NCI-H82 treated with DMSO at 0.1 percent for 48 hours (cell line): ENCODE data around the gene HSPA9.

Experiments
- DNase-seq: peaks from one replicate; lab custom pipeline; 2025; ENCODE audit not compliant: unreplicated experiment; lab: John Stamatoyannopoulos, UW

HSPA9 gene

DNA sequence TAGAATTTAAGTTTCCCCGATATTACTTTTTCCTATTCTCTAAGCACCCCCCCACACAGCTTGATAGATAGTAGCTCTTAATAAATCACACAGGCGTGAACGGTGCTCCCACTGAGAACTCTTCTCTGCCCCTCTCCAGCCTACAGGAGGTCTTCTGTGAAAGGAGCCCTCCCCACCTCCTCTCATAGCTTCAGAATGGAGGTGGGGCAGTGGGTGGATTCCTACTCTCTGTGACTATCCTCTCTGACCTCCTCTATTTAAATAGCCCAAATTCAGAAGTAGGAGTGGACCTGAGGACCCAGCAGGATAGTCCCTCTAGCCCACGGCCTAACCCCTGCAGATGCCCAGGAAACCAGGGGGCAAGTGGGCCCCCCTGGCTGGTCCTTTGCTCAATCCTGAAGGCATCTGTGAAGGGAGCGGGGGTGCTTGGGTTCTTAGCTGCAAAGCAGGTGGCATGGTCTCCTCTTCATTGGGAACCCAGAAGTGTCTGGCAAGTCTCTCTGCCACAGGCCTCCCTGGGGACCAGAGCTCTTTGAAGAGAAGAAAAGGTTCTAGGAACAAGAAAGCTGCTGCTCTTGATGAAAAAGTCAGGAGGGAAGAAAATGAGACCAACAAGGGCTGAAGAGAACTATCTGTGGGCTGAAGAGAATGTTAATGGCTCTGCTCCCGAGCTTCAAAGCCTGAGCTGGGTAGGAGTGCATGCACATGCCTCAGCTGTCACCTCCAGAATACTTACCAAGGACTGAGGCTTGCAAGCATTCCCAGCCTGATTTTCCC is 21.1 kb upstream of the HSPA9 start:
- DNase-seq: no peak

DNA sequence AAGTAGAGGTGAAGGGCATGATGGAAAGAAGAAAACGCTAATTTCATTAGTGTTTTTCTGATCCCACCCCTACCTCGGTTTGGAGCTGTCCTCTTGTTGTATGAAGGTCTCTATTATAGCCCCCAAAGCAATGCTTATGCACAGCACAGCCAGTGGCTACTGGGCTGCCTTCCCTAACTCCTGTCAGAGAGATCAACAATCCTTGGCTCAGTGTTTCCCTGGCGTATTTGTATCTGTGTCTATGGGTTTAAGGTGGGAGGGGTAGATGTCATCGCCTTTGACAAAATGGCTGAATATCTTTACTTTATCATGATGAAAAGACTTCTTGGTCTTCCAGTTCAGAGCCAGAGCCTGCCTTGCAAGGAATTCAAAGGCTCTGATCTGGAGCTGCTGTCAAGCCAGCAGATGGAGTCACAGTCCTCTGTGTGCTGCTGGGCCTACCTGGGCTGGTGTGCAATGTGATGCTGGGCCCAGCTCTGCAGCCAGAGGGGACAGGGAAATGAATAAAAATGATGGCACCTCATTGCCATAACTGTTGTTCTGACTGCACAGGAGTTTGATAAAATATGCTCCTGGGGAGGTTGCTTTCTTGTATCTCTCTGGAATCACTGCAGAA is 20.1 kb upstream of the HSPA9 start:
- DNase-seq: no peak

- DNase-seq: no peak
Measured at GRCh38 chr5:138594305-138595058, 19.3 kb upstream of the HSPA9 start.

DNA sequence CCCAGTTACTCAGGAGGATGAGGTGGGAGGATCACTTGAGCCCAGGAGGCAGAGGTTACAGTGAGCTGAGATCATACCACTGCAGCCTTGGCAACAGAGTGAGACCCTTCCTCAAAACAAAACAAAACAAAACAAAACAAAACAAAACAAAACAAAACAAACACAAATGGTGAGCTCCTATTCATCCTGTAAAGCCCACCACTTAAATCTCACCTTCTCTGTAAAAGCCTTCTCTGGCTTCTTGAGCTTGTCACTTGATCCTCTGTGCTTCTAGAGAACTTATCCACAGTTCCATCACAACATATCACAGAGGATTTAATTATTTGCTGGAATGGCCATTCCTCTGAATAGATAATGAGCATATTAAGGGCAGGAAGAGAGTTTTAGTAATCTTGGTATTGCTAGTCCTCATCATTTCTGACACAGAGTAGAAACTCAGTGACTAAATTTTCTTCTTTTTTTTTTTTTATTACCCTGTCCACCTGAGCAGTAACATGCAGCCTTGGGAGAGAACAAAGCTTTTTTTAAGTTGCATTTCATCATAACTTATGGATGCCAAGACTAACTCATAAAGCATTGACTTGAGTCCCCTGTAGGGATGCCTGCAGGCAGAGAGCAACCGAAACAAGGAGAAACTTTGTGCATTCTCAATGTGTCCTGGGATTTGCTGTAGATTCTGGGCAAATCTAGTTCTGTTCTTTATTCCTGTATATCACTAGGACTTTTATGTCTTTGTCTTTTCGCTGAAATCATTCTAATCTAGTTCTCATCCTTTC is 13.0 kb upstream of the HSPA9 start:
- no peak for DNase-seq

DNA sequence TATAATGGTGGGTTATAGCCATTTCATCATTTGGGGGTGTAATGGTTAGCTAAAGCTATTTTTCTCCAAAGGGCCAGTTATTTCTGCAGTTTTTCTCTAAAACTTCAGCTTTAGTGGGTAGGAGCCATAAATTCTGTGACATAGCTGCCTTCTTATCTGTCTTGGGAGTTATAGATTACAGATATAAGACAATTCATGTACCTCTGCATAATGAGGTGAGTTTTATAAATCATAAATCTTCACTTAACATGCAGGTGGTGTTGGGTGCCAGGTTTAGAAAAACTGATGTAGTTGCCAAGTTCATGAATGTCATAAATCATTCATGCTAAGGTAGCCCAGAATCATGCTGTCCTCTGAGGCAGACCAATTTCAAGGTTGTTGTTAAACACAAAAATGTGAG is 10.0 kb upstream of the HSPA9 start:
- no peak for DNase-seq

DNA sequence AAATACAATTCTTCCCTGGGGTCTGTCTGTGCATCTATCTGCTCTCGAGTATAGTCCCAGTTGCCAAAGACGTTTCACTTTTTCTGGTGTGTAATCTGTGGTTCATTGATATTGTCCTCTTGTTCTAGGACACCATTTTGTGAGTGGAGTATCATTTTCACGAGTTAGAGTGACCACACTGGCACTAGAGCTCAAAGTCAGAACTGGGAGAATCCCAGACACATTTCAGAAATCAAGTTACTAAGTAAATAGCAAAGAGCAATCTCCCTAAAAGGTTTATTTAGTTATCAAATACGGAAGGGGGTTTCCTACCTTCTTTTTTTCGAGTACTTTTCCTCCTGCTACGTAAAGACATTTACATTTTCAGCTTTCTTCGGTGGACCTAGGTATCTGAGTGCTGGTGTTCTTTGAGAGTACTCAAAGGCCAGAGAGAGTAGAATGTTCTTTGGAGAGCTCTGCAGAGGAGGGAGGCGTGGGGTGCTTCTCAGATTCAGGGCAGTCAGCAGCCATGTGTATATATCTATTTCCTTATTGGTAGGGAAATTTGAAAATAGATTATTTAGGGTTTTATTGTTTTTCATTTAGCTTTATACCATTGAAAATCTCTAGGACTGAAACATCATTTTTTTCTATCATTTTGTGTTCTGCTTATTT is 8.9 kb upstream of the HSPA9 start:
- DNase-seq: no peak

- no peak for DNase-seq
Measured at GRCh38 chr5:138582959-138583358, 7.8 kb upstream of the HSPA9 start.

DNA sequence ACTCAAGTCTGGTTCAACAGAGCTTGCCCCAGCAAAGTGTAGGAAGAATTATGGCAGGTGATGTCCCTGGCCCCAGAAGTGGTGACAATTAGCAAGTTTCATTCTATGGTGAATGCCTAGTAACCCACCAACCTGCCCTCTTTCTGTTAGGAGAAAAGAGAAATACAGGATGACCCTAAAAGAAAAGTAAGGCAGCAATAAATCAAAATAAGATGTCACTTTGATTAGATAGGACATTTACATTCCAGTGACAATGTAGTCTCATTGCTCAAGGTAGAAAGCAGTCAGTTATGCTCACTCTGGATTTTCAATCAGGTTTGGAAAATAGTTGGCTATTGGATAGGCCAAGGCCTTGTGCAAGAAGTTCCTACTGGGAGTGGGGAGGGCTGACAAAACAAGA is 5.6 kb upstream of the HSPA9 start:
- DNase-seq: no peak

- no peak for DNase-seq
Measured at GRCh38 chr5:138580001-138580400, 4.8 kb upstream of the HSPA9 start.

- DNase-seq: no peak
Measured at GRCh38 chr5:138579517-138579863, 4.3 kb upstream of the HSPA9 start.

DNA sequence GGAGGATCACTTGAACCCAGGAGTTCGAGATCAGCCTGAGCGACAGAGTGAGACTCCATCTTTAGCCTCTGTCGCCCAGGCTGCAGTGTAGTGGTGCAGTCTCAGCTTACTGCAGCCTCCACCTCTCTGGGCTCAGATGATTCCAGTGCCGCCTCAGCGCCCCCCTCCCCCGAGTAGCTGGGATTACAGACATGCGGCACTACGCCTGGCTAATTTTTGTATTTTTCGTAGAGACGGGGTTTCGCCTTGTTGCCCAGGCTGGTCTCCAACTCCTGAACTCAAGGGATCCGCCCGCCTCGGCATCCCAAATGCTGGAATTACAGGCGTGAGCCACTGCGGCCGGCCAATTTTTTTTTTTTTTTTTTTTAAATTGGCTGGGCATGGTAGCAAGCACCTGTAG is 2.3 kb upstream of the HSPA9 start:
- no peak for DNase-seq

DNA sequence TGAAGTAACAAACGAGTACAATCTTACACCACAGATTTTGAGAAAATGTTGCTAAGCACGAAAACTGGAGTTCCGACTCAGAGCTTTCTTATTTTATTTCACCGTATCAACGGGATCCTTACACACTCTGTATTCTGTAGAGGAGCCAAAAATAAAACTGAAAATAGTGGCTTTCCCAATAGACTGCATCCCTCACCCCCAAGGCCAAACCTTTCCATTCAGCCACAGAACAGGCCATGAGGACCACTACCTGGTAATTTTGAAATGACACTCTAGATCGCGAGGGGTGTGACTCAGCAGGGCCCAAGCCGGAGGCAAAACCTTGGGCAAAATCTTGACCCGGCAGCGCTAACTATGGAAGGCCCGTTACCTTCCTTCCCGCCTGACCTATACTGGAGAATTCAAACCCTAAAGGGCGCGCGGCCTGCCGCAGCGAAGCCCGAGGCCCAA is 432 bp downstream of the HSPA9 start:
- no peak for DNase-seq

- no peak for DNase-seq
Measured at GRCh38 chr5:138573949-138574670, 1.1 kb downstream of the HSPA9 start.

DNA sequence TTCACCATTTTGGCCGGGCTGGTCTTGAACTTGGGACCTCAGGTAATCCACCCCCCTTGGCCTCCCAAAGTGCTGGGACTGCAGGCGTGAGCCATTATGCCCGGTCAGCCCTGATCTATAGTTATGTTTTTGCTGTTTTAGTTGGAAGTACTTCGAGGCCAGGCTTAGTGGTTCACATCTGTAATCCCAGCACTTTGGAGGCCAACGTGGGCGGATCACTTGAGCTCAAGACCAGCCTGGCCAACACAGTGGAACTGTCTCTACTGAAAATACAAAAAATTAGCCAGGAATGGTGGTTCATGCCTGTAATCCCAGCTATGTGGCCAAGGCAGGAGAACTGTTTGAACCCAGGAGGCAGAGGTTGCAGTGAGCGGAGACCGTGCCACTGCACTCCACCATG is 2.0 kb downstream of the HSPA9 start:
- no peak for DNase-seq

DNA sequence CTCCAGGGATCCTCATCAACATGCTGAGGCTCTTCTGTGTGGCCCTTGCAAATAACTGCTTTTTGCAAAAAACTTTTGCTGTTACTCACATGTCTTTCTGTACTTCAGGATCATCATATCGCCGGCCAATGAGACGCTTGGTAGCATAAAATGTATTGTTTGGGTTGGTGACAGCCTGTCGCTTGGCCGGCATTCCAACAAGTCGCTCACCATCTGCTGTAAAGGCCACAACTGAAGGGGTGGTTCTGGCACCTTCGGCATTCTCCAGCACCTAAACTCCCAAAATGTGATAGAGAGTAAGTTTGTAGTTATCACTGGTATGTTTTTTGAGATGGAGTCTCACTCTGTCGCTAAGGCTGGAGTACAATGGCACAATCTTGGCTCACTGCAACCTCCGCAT is 4.3 kb downstream of the HSPA9 start:
- DNase-seq: no peak

DNA sequence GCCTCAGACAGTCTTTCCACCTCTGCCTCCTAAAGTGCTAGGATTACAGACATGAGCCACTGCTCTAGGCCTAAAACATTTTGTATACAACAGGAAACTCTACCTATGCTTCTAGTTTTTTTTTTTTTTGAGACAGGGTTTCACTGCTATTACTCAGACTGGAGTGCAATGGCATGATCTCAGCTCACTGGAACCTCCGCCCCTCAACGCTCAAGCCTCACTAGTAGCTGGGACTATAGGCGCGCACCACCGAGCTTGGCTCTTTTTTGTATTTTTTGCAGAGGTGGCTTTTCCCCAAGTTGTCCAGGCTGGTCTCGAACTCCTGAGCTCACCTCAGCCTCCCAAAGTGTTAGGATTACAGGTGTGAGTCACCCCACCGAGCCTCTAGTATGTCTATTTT is 5.4 kb downstream of the HSPA9 start:
- DNase-seq: no peak

DNA sequence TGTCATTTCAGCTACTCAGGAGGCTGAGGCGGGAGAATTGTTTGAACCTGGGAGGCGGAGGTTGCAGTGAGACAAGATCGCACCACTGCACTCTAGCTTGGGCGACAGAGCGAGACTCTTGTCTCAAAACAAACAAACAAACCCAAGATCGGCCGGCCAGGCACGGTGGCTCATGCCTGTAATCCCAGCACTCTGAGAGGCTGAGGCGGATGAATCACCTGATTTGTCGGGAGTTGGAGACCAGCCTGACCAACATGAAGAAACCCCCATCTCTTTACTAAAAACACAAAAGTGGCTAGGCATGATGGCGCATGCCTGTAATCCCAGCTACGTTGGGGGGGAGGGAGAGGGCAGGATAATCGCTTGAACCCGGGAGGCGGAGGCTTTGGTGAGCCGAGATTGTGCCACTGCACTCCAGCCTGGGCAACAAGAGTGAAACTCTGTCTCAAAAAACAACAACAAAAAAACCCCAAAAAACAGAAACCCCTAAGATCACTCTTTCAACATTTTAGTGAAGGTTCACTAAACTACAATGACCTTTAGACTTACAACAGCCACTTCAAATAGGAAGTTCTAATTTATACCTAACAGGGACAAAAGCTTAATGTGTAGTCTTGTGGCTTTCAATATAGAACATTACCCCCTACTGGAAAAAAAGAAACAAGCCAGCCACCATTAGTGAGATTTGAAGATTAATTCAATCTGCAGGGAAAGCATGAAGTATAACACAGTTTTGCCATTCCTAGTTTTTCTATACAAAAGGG is 7.0 kb downstream of the HSPA9 start:
- no peak for DNase-seq

- DNase-seq: no peak
Measured at GRCh38 chr5:138566792-138567191, 8.4 kb downstream of the HSPA9 start.

GRCh38 chr5:138565100-138565821 is 9.9 kb downstream of the HSPA9 start:
- DNase-seq: no peak
